Measurements from ENCODE around the gene RMC1. TPM values are rescaled to one million over a fixed set of nuclear protein-coding genes. Genes with fewer than 3 reads are reported as not detected.

RMC1 gene
- total RNA-seq, 1 donor from 2014 or later = 37.0 TPM

Small RNA genes lying within 50 kb of the gene (small RNA-seq; reads per million reads assigned to genes)
- gene AC026634.1 (not detected), gene RF00019 (not detected)

Other genes starting within 250 kb of the RMC1 start
- 55.7 TPM for gene RIOK3, start 50.2 kb upstream of the RMC1 start, total RNA-seq
- 25.3 TPM for gene NPC1, start 83.0 kb downstream of the RMC1 start, total RNA-seq
- 1.2 TPM for gene ANKRD29, start 159.4 kb downstream of the RMC1 start, total RNA-seq
- 1.4 TPM for gene LAMA3, start 185.9 kb downstream of the RMC1 start, total RNA-seq